HCT116 (cell line): ENCODE measurements around the gene UNC5C. TPM values are rescaled to one million over a fixed set of nuclear protein-coding genes. Genes with fewer than 3 reads are reported as not detected.

Experiments
- ATAC-seq: fragments of 200-7000 bp; cut with Tn5 transposase; 2 replicates; pipeline ENCODE4 v1.9.1; 2020; ENCODE audit warnings: mild to moderate bottlenecking, moderate library complexity
- BruUV-seq: library from RNA; stranded (reverse); fragments of 400-500 nt; replicated peaks from 2 replicates; lab custom pipeline; 2021; lab: Mats Ljungman, UMichigan
- CTCF ChIA-PET: fragments of 300-600 bp; sonication (Branson Sonifier 250); formaldehyde crosslinking; loops from one replicate; lab custom pipeline; 2021; ENCODE audit warnings: antibody characterized with exemption; lab: Charles Lee
- POLR2A ChIA-PET: fragments of 300-600, 350-600 bp; sonication (Branson Sonifier 250); formaldehyde crosslinking; loops from one replicate; lab custom pipeline; 2021; ENCODE audit warnings: antibody characterized with exemption; lab: Charles Lee
- RAD21 ChIA-PET, 2 experiments: fragments of 300-600 bp; sonication (Branson Sonifier 250); formaldehyde crosslinking; loops; one replicate each; lab custom pipeline; 2023; ENCODE audit warnings: low total read pairs in 2 of 2; ENCODE audit not compliant: uncharacterized antibody in 2 of 2, unreplicated experiment in 2 of 2, low non-redundant PET in 1 of 2; lab: Charles Lee
- DNase-seq: peaks from one replicate; pipeline ENCODE4 v3.0.0-alpha.2; 2010; ENCODE audit warnings: low read depth, low spot score
- H2AFZ ChIP-seq: fragments of 200-600 bp; shearing (Covaris generic), sonication (generic); 2 replicates; pipeline ENCODE4 v1.6.1; 2017; ENCODE audit warnings: low read depth, mixed run types, mixed read lengths, antibody characterized with exemption, low read length; ENCODE audit not compliant: poor library complexity, severe bottlenecking
- H3K27ac ChIP-seq: 2 replicates; pipeline ENCODE4 v1.5.1; 2012; ENCODE audit warnings: low read depth, low read length
- H3K27me3 ChIP-seq: fragments of 200-600 bp; sonication (generic); 2 replicates; pipeline ENCODE4 v1.6.1; 2016; ENCODE audit warnings: mixed run types, low read length, mixed read lengths; ENCODE audit not compliant: insufficient read depth
- H3K36me3 ChIP-seq, 2 experiments: fragments of 200-500 bp in 1 of 2; fragments of 200-600 bp in 1 of 2; sonication (Bioruptor generic) in 1 of 2; sonication (generic) in 1 of 2; 2 replicates each; pipeline versions ENCODE4 v1.5.1 to v1.6.1; 2014 to 2016; ENCODE audit warnings: low read length in 2 of 2, inconsistent platforms in 1 of 2, mixed read lengths in 1 of 2, mixed run types in 1 of 2; ENCODE audit not compliant: insufficient read depth in 2 of 2, control insufficient read depth in 1 of 2
- H3K4me1 ChIP-seq, 2 experiments: fragments of 200-600 bp in 1 of 2; sonication (generic) in 1 of 2; 2 replicates each; pipeline versions ENCODE4 v1.5.1 to v1.6.1; 2012 to 2017; ENCODE audit warnings: low read length in 2 of 2, inconsistent platforms in 1 of 2, mild to moderate bottlenecking in 1 of 2, mixed read lengths in 1 of 2, mixed run types in 1 of 2, moderate library complexity in 1 of 2; ENCODE audit not compliant: insufficient read depth in 2 of 2, control insufficient read depth in 1 of 2
- H3K4me2 ChIP-seq: fragments of 200-600 bp; sonication (generic); 2 replicates; pipeline ENCODE4 v1.6.1; 2017; ENCODE audit warnings: mixed run types, low read length, mixed read lengths
- H3K4me3 ChIP-seq, 2 experiments: fragments of 200-600 bp in 1 of 2; sonication (generic) in 1 of 2; replicated peaks in 1 of 2; 2 replicates each; pipeline ENCODE4 v1.5.1; 2011 to 2016; ENCODE audit warnings: low read length in 2 of 2, control low read depth in 1 of 2, low read depth in 1 of 2, mild to moderate bottlenecking in 1 of 2, mixed read lengths in 1 of 2, mixed run types in 1 of 2
- H3K79me2 ChIP-seq: fragments of 200-600 bp; sonication (generic); 2 replicates; pipeline ENCODE4 v1.6.1; 2017; ENCODE audit warnings: mild to moderate bottlenecking, mixed run types, low read length, moderate library complexity, mixed read lengths; ENCODE audit not compliant: insufficient read depth
- H3K9ac ChIP-seq: fragments of 200-600 bp; sonication (generic); 2 replicates; pipeline ENCODE4 v1.6.1; 2016; ENCODE audit warnings: low read length, mixed read lengths
- H3K9me2 ChIP-seq: fragments of 200-600 bp; sonication (generic), shearing (Covaris generic); 2 replicates; pipeline ENCODE4 v1.6.1; 2017; ENCODE audit warnings: mixed run types, mild to moderate bottlenecking, moderate library complexity; ENCODE audit not compliant: insufficient read depth
- H3K9me3 ChIP-seq, 2 experiments: fragments of 200-500 bp in 1 of 2; fragments of 200-600 bp in 1 of 2; sonication (Bioruptor generic) in 1 of 2; sonication (generic) in 1 of 2; 2 replicates each; pipeline ENCODE4 v1.6.1; 2014 to 2017; ENCODE audit warnings: low read length in 2 of 2, mixed read lengths in 2 of 2, inconsistent platforms in 1 of 2, low read depth in 1 of 2, mild to moderate bottlenecking in 1 of 2, mixed run types in 1 of 2, moderate library complexity in 1 of 2; ENCODE audit not compliant: control insufficient read depth in 1 of 2, insufficient read depth in 1 of 2
- H4K20me1 ChIP-seq: fragments of 200-600 bp; sonication (generic), shearing (Covaris generic); 2 replicates; pipeline ENCODE4 v1.6.1; 2017; ENCODE audit warnings: mixed run types, mild to moderate bottlenecking, moderate library complexity; ENCODE audit not compliant: insufficient read depth
- CTCF ChIP-seq, 3 experiments: fragments of 200-600 bp in 1 of 3; sonication (generic) in 1 of 3; IDR thresholded peaks in 2 of 3; conservative IDR thresholded peaks in 1 of 3; 2 replicates each; pipeline ENCODE4 v1.5.1; 2012 to 2017; ENCODE audit warnings: low read depth in 2 of 3, low read length in 2 of 3, antibody characterized with exemption in 1 of 3, borderline replicate concordance in 1 of 3, control low read depth in 1 of 3, mild to moderate bottlenecking in 1 of 3, mixed read lengths in 1 of 3, mixed run types in 1 of 3, moderate library complexity in 1 of 3; ENCODE audit not compliant: insufficient read depth in 1 of 3
- ELF1 ChIP-seq: IDR thresholded peaks from 2 replicates; pipeline ENCODE4 v1.6.1; 2012; ENCODE audit warnings: low read depth, borderline replicate concordance
- JUND ChIP-seq: IDR thresholded peaks from 2 replicates; pipeline ENCODE4 v1.6.1; 2012
- MAX ChIP-seq: IDR thresholded peaks from 2 replicates; pipeline ENCODE4 v1.6.1; 2012
- POLR2AphosphoS5 ChIP-seq: IDR thresholded peaks from 2 replicates; pipeline ENCODE4 v1.6.1; 2011; ENCODE audit warnings: mild to moderate bottlenecking, low read depth, low read length, moderate library complexity
- RAD21 ChIP-seq: IDR thresholded peaks from 2 replicates; pipeline ENCODE4 v1.6.1; 2012; ENCODE audit warnings: low read depth, mild to moderate bottlenecking
- REST ChIP-seq: IDR thresholded peaks from 2 replicates; pipeline ENCODE4 v1.6.1; 2012; ENCODE audit warnings: low read depth
- SIN3A ChIP-seq: IDR thresholded peaks from 2 replicates; pipeline ENCODE4 v1.6.1; 2012; ENCODE audit warnings: low read depth
- SP1 ChIP-seq: IDR thresholded peaks from 2 replicates; pipeline ENCODE4 v1.6.1; 2012; ENCODE audit warnings: low read depth
- SRF ChIP-seq: IDR thresholded peaks from 2 replicates; pipeline ENCODE4 v1.6.1; 2012; ENCODE audit warnings: low read depth
- ZBTB33 ChIP-seq: IDR thresholded peaks from 2 replicates; pipeline ENCODE4 v1.6.1; 2011; ENCODE audit warnings: mild to moderate bottlenecking, low read length, moderate library complexity; ENCODE audit not compliant: insufficient replicate concordance; ENCODE audit errors: extremely low read depth
- ZFX ChIP-seq: fragments of 450-650 bp; IDR thresholded peaks from 2 replicates; pipeline ENCODE4 v1.6.1; 2017
- ZNF274 ChIP-seq: fragments of 200-500 bp; sonication (Bioruptor generic); IDR thresholded peaks from 2 replicates; pipeline ENCODE4 v1.6.1; 2014; ENCODE audit warnings: mild to moderate bottlenecking, low read depth, low read length, inconsistent platforms
- intact Hi-C: fragments of 100-400 bp; cut with micrococcal nuclease; formaldehyde crosslinking; loops from 2 replicates; pipeline ENCODE4 v1.10.0; 2022
- total RNA-seq: library from RNA; stranded (reverse); gene quantifications from one replicate; pipeline ENCODE4 v1.2.1, GENCODE V29; 2021; ENCODE audit not compliant: unreplicated experiment

UNC5C gene
- total RNA-seq, 1 experiment from 2014 or later = not detected

- H3K9me2 ChIP-seq = no peaks in the 10 kb centered on the region
- intact Hi-C loops = no loop called here
- H3K79me2 ChIP-seq = no peaks in the 10 kb centered on the region
- H3K9ac ChIP-seq = no peak overlapping the region
- no peaks in the 10 kb centered on the region for H3K9me3 ChIP-seq
- ATAC-seq (no peak), DNase-seq (no peak)
- H3K27ac ChIP-seq = no peak overlapping the region
- POLR2A ChIA-PET = no interaction called here
- H3K4me1 ChIP-seq = no peaks in the 10 kb centered on the region
- H3K4me2 ChIP-seq = no peak overlapping the region
- no peak overlapping the region for H3K4me3 ChIP-seq
- H2AFZ ChIP-seq = no peak overlapping the region
- no peaks in the 10 kb centered on the region for H3K36me3 ChIP-seq
- H4K20me1 ChIP-seq = no peaks in the 10 kb centered on the region; the same call in 1 of the 2 replicates
- TF ChIP-seq SIN3A = no peak
- TF ChIP-seq SP1 = no peak
- TF ChIP-seq ELF1 = no peak
- TF ChIP-seq MAX = no peak
- TF ChIP-seq ZFX = no peak
- no peak for TF ChIP-seq RAD21
- no peak for TF ChIP-seq ZNF274
- TF ChIP-seq REST = no peak
- no peak for TF ChIP-seq SRF
- TF ChIP-seq ZBTB33 = no peak
- TF ChIP-seq CTCF (IDR thresholded peaks at IDR 0.05 in 2 of 3, conservative IDR thresholded peaks at IDR 0.05 in 1 of 3; ENCODE audit: borderline replicate concordance in 1 of 3, insufficient read depth in 1 of 3, low read depth in 2 of 3, low read length in 2 of 3) = no peak
- TF ChIP-seq POLR2AphosphoS5 = no peak
- no peak for TF ChIP-seq JUND
- CTCF ChIA-PET = no interaction called here
- RAD21 ChIA-PET = no interaction called here
- H3K27me3 ChIP-seq = no peaks in the 10 kb centered on the region
- no TSS peak for BruUV-seq
Measured at GRCh38 chr4:95289028-95289634, 259.6 kb downstream of the UNC5C start.
